Stomach (tissue), 9 donors: ENCODE data around the gene ABI3BP. TPM values are rescaled to one million over a fixed set of nuclear protein-coding genes. Genes with fewer than 3 reads are reported as not detected.
A peak's percentile ranks its signal among the peaks of the same experiment; 100 is the strongest.
"Not testable (repeated sequence)": the region's sequence is repeated elsewhere in the genome, so short reads cannot be mapped to it uniquely, and the experiment has no call there.

Experiments
- DNase-seq, 2 donors: peaks; one replicate each; pipeline versions ENCODE4 v3.0.0 to v3.0.0-alpha.2; 2013 to 2019
- H3K27ac ChIP-seq, 5 donors: fragments of 200-600 bp in 4 of 5; sonication (generic) in 4 of 5; one replicate each; pipeline ENCODE4 v1.5.1; 2013 to 2019; ENCODE audit warnings: mild to moderate bottlenecking in 1 of 5, moderate library complexity in 1 of 5
- H3K27me3 ChIP-seq, 3 donors: fragments of 200-600 bp; sonication (generic); one replicate each; pipeline ENCODE4 v1.5.1; 2017 to 2019; ENCODE audit warnings: mixed run types in 1 of 3
- H3K36me3 ChIP-seq, 4 donors: fragments of 200-600 bp; sonication (generic); 1 replicate in 3 of 4; 2 replicates in 1 of 4; pipeline ENCODE4 v1.5.1; 2016 to 2019
- H3K4me1 ChIP-seq, 4 donors: fragments of 200-600 bp; sonication (generic); one replicate each; pipeline ENCODE4 v1.5.1; 2016 to 2019
- H3K4me3 ChIP-seq, 4 donors: fragments of 200-600 bp; sonication (generic) in 3 of 4; one replicate each; pipeline ENCODE4 v1.5.1; 2016 to 2019; ENCODE audit warnings: mild to moderate bottlenecking in 1 of 4
- H3K9me3 ChIP-seq, 4 donors: fragments of 200-600 bp; sonication (generic); one replicate each; pipeline ENCODE4 v1.5.1; 2016 to 2019
- EP300 ChIP-seq: sonication (generic); formaldehyde crosslinking; IDR thresholded peaks from one replicate; pipeline ENCODE4 v1.6.1; 2017; ENCODE audit warnings: antibody characterized with exemption
- POLR2A ChIP-seq, 4 donors: fragments of 450-650 bp; IDR thresholded peaks; one replicate each; pipeline ENCODE4 v1.6.1; 2016; ENCODE audit warnings: antibody characterized with exemption in 4 of 4, control low read depth in 2 of 4, mild to moderate bottlenecking in 1 of 4, moderate library complexity in 1 of 4
- POLR2AphosphoS5 ChIP-seq, 3 donors: sonication (generic); formaldehyde crosslinking; IDR thresholded peaks; one replicate each; pipeline ENCODE4 v1.6.1; 2016; ENCODE audit warnings: antibody characterized with exemption in 3 of 3
- WGBS, 5 donors: extraction: QIAGEN DNeasy Blood & Tissue Kit in 3 of 5; methylation state at CpG; one replicate each; pipeline versions ENCODE4 v1.1.5 to v1.1.7; 2013 to 2018; 5-methylcytosine and 5-hydroxymethylcytosine counted together
- intact Hi-C: fragments of 100-400 bp; cut with DNase I; formaldehyde crosslinking; loops from one replicate; pipeline ENCODE4 v1.15.1; 2023; ENCODE audit warnings: low total_unique reads
- polyA plus RNA-seq, 3 donors: library from polyadenylated mRNA; stranded (reverse); fragments of 200-250 nt; gene quantifications; one replicate each; pipeline ENCODE4 v1.2.3, GENCODE V29; 2013
- total RNA-seq, 5 donors: library from RNA; depleted of rRNA; stranded (reverse); fragments of >200 nt; gene quantifications; one replicate each; pipeline versions ENCODE4 v1.1.0 to v1.2.3, GENCODE V29; 2014 to 2016
- TF ChIP-seq, protein P1 (sequence below), 7 experiments: fragments of 450-650 bp in 4 of 7; fragments of 200-600 bp in 3 of 7; sonication (generic) in 3 of 7; IDR thresholded peaks; one replicate each; pipeline ENCODE4 v1.5.1; 2016 to 2019; ENCODE audit warnings: antibody characterized with exemption in 7 of 7, control low read depth in 2 of 7, mild to moderate bottlenecking in 1 of 7
- donor health status: healthy with polysubstance abuse.
- donor health status: Bipolar disorder and iron deficiency.
- donor health status: healthy.

ABI3BP gene
- total and polyA plus RNA-seq, 8 donors = 1.5 to 252 (median 21.7) TPM

DNA sequence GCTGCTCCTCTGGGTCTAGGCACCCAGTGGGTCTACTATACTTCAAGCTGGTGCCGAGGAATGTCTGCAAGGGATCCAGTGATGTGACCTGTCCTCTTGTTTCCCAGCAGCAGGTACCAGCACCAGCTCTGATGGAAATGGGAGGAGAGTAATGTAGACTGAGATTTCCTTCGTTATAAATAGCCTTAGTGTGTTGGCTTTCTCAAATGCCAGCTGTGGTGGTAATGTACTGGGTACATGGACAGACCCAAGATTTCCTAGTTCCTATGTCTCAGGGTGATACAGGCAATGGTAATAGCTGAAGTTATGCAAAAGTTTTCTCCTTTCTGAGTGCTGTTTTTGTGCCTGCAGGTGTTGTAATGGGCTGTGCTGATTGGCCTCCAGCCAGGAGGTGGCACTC, 33.0 kb upstream of the ABI3BP start:
- TF ChIP-seq EP300 (no peak), POLR2AphosphoS5 (IDR thresholded peaks at IDR 0.05) (no peak), POLR2A (IDR thresholded peaks at IDR 0.05) (no peak)
- TF ChIP-seq, protein P1, sequence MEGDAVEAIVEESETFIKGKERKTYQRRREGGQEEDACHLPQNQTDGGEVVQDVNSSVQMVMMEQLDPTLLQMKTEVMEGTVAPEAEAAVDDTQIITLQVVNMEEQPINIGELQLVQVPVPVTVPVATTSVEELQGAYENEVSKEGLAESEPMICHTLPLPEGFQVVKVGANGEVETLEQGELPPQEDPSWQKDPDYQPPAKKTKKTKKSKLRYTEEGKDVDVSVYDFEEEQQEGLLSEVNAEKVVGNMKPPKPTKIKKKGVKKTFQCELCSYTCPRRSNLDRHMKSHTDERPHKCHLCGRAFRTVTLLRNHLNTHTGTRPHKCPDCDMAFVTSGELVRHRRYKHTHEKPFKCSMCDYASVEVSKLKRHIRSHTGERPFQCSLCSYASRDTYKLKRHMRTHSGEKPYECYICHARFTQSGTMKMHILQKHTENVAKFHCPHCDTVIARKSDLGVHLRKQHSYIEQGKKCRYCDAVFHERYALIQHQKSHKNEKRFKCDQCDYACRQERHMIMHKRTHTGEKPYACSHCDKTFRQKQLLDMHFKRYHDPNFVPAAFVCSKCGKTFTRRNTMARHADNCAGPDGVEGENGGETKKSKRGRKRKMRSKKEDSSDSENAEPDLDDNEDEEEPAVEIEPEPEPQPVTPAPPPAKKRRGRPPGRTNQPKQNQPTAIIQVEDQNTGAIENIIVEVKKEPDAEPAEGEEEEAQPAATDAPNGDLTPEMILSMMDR (IDR thresholded peaks at IDR 0.05) = no peak
- intact Hi-C loops = no loop called here

GRCh38 chr3:101020351-101021015, 27.3 kb upstream of the ABI3BP start:
- Histone ChIP-seq H3K27me3 (no peaks in the 10 kb centered on the region), H3K4me3 (no peak overlapping the region), H3K9me3 (no peaks in the 10 kb centered on the region), H3K4me1 (no peaks in the 10 kb centered on the region), H3K36me3 (no peaks in the 10 kb centered on the region), H3K27ac (no peak overlapping the region)
- 79 to 85% (median 82%) methylated on average over 3 of the region's 3 CpGs for WGBS, 5 donors
- intact Hi-C loops = no loop called here
- DNase-seq = no peak
- TF ChIP-seq, protein P1 (IDR thresholded peaks at IDR 0.05) = no peak
- TF ChIP-seq EP300 (no peak), POLR2AphosphoS5 (IDR thresholded peaks at IDR 0.05) (no peak), POLR2A (IDR thresholded peaks at IDR 0.05) (no peak)

More for the DNA sequence above, 33.0 kb upstream of the ABI3BP start:
- Histone ChIP-seq H3K4me3 (no peak overlapping the region), H3K9me3 (peaks cover 0 to 16% (median 3%) of the 10 kb centered on the region in 4 donors), H3K27ac (no peak overlapping the region), H3K27me3 (no peaks in the 10 kb centered on the region), H3K4me1 (no peaks in the 10 kb centered on the region), H3K36me3 (no peaks in the 10 kb centered on the region)
- no peak for DNase-seq
- 68 to 80% (median 77%) methylated on average over 2 of the region's 2 CpGs for WGBS, 5 donors

- Histone ChIP-seq H3K36me3 (no peaks in the 10 kb centered on the region), H3K4me1 (no peaks in the 10 kb centered on the region), H3K9me3 (peaks cover 0 to 11% (median 0%) of the 10 kb centered on the region in 4 donors), H3K27ac (no peak overlapping the region), H3K4me3 (no peak overlapping the region), H3K27me3 (no peaks in the 10 kb centered on the region)
- peak in 1 of 2 donors; percentile 40 for DNase-seq
- intact Hi-C loops = no loop called here
- WGBS, 5 donors = 43 to 60% (median 50%) methylated on average over 1 of the region's 1 CpG
- TF ChIP-seq POLR2A (IDR thresholded peaks at IDR 0.05) (no peak), EP300 (no peak), POLR2AphosphoS5 (IDR thresholded peaks at IDR 0.05) (no peak)
These were observed 23.8 kb upstream of the ABI3BP start for GRCh38 chr3:101017017-101017416.

GRCh38 chr3:101012312-101012711, 19.1 kb upstream of the ABI3BP start:
- H3K27me3 ChIP-seq, H3K4me1 ChIP-seq, intact Hi-C loops, H3K36me3 ChIP-seq, H3K4me3 ChIP-seq, H3K27ac ChIP-seq, DNase-seq: not testable (repeated sequence)
- 88 to 96% (median 93%) methylated on average over 9 of the region's 9 CpGs for WGBS, 5 donors
- peaks cover 0 to 27% (median 4%) of the 10 kb centered on the region in 4 donors for H3K9me3 ChIP-seq

GRCh38 chr3:101011136-101011535, 17.9 kb upstream of the ABI3BP start:
- H3K9me3 ChIP-seq = peaks cover 0 to 27% (median 4%) of the 10 kb centered on the region in 4 donors
- no peak overlapping the region for H3K4me3 ChIP-seq
- intact Hi-C loops = no loop called here
- TF ChIP-seq EP300 = no peak
- TF ChIP-seq, protein P1 (IDR thresholded peaks at IDR 0.05) = no peak
- H3K27me3 ChIP-seq = no peaks in the 10 kb centered on the region
- no peak overlapping the region for H3K27ac ChIP-seq
- H3K36me3 ChIP-seq = no peaks in the 10 kb centered on the region
- DNase-seq = no peak
- H3K4me1 ChIP-seq = no peaks in the 10 kb centered on the region
